Tibial artery (tissue), 4 donors: ENCODE results near the gene BMPER.

ENCODE experiments used
- DNase-seq, 2 donors: peaks; one replicate each; pipeline ENCODE4 v3.0.0-alpha.2; 2019
- H3K27ac ChIP-seq, 2 donors: fragments of 200-600 bp; sonication (generic) in 1 of 2; 1 replicate in 1 of 2; 2 replicates in 1 of 2; pipeline ENCODE4 v1.5.1; 2018 to 2019; ENCODE audit warnings: mild to moderate bottlenecking in 1 of 2
- H3K27me3 ChIP-seq, 2 donors: fragments of 200-600 bp; sonication (generic) in 1 of 2; one replicate each; pipeline versions ENCODE4 v1.5.1 to v1.6.0; 2016 to 2019
- H3K36me3 ChIP-seq, 3 donors: fragments of 200-600 bp; sonication (generic) in 2 of 3; one replicate each; pipeline ENCODE4 v1.5.1; 2016 to 2019; ENCODE audit warnings: mild to moderate bottlenecking in 2 of 3
- H3K4me1 ChIP-seq, 4 donors: fragments of 200-600 bp; sonication (generic) in 2 of 4; 1 replicate in 3 of 4; 2 replicates in 1 of 4; pipeline ENCODE4 v1.5.1; 2016 to 2019
- H3K4me3 ChIP-seq, 2 donors: fragments of 200-600 bp; sonication (generic) in 1 of 2; 1 replicate in 1 of 2; 2 replicates in 1 of 2; pipeline ENCODE4 v1.5.1; 2018 to 2019; ENCODE audit warnings: mild to moderate bottlenecking in 2 of 2
- H3K9me3 ChIP-seq, 3 donors: fragments of 200-600 bp; sonication (generic) in 1 of 3; one replicate each; pipeline ENCODE4 v1.5.1; 2016 to 2019
- CTCF ChIP-seq, 2 experiments: fragments of 200-600 bp in 1 of 2; fragments of 450-650 bp in 1 of 2; IDR thresholded peaks; one replicate each; pipeline ENCODE4 v1.5.1; 2017 to 2019; ENCODE audit warnings: antibody characterized with exemption in 2 of 2, mild to moderate bottlenecking in 1 of 2, moderate library complexity in 1 of 2
- intact Hi-C: fragments of 100-400 bp; cut with DNase I; formaldehyde crosslinking; loops from one replicate; pipeline ENCODE4 v1.15.0; 2023; ENCODE audit warnings: low total_unique reads

Gene BMPER

GRCh38 chr7:33892945-33893344, 12.4 kb upstream of the BMPER start:
- intact Hi-C loops = no loop called here
- Histone ChIP-seq H3K4me1 (peaks cover 3 to 11% (median 10%) of the 10 kb centered on the region in 4 donors), H3K27ac (no peak overlapping the region), H3K36me3 (no peaks in the 10 kb centered on the region), H3K4me3 (no peak overlapping the region), H3K9me3 (no peaks in the 10 kb centered on the region), H3K27me3 (no peaks in the 10 kb centered on the region)
- no peak for TF ChIP-seq CTCF (IDR thresholded peaks at IDR 0.05)
- DNase-seq = no peak

GRCh38 chr7:33893377-33893776, 12.0 kb upstream of the BMPER start:
- DNase-seq = no peak
- Histone ChIP-seq H3K27me3 (no peaks in the 10 kb centered on the region), H3K27ac (no peak overlapping the region), H3K9me3 (no peaks in the 10 kb centered on the region), H3K4me3 (no peak overlapping the region), H3K4me1 (peaks cover 3 to 11% (median 10%) of the 10 kb centered on the region in 4 donors), H3K36me3 (no peaks in the 10 kb centered on the region)
- intact Hi-C loops = no loop called here
- no peak for TF ChIP-seq CTCF (IDR thresholded peaks at IDR 0.05)

- Histone ChIP-seq H3K27ac (no peak overlapping the region), H3K9me3 (no peaks in the 10 kb centered on the region), H3K4me3 (no peak overlapping the region), H3K4me1 (peaks cover 3 to 11% (median 10%) of the 10 kb centered on the region in 4 donors), H3K36me3 (no peaks in the 10 kb centered on the region), H3K27me3 (no peaks in the 10 kb centered on the region)
- peak; percentile 91 to 92 for DNase-seq
- TF ChIP-seq CTCF (IDR thresholded peaks at IDR 0.05) = peak; percentile 89 to 95
- intact Hi-C loops = loop anchor here (2.0 kb wide), 1 partner anchor 136 kb away; no protein-coding TSS in a partner anchor
Observed at GRCh38 chr7:33895025-33895804, 10.1 kb upstream of the BMPER start.

GRCh38 chr7:33900501-33900900, 4.8 kb upstream of the BMPER start:
- intact Hi-C loops = no loop called here

GRCh38 chr7:33901199-33901598, 4.1 kb upstream of the BMPER start:
- H3K4me3 ChIP-seq = no peak overlapping the region
- no peak for DNase-seq
- H3K9me3 ChIP-seq = no peaks in the 10 kb centered on the region
- H3K4me1 ChIP-seq = peaks cover 0 to 18% (median 8%) of the 10 kb centered on the region in 4 donors
- intact Hi-C loops = no loop called here
- peaks cover 0 to 4% of the 10 kb centered on the region in 2 donors for H3K27me3 ChIP-seq
- H3K36me3 ChIP-seq = no peaks in the 10 kb centered on the region
- H3K27ac ChIP-seq = no peak overlapping the region
- TF ChIP-seq CTCF (IDR thresholded peaks at IDR 0.05) = no peak

More at GRCh38 chr7:33900501-33900900, 4.8 kb upstream of the BMPER start:
- TF ChIP-seq CTCF (IDR thresholded peaks at IDR 0.05) = no peak
- DNase-seq = no peak
- Histone ChIP-seq H3K36me3 (no peaks in the 10 kb centered on the region), H3K27ac (no peak overlapping the region), H3K4me1 (peaks cover 0 to 19% (median 8%) of the 10 kb centered on the region in 4 donors), H3K9me3 (no peaks in the 10 kb centered on the region), H3K27me3 (peaks cover 0 to under 1% of the 10 kb centered on the region in 2 donors), H3K4me3 (no peak overlapping the region)
